GM21529 (cell line): ENCODE results near the gene SLC22A12.
"Not testable (repeated sequence)": the region's sequence is repeated elsewhere in the genome, so short reads cannot be mapped to it uniquely, and the experiment has no call there.

Source experiments
- ATAC-seq: cut with Tn5 transposase; IDR thresholded peaks from one replicate; pipeline ENCODE4 v1.9.1; 2021; ENCODE audit not compliant: unreplicated experiment

SLC22A12 gene

DNA sequence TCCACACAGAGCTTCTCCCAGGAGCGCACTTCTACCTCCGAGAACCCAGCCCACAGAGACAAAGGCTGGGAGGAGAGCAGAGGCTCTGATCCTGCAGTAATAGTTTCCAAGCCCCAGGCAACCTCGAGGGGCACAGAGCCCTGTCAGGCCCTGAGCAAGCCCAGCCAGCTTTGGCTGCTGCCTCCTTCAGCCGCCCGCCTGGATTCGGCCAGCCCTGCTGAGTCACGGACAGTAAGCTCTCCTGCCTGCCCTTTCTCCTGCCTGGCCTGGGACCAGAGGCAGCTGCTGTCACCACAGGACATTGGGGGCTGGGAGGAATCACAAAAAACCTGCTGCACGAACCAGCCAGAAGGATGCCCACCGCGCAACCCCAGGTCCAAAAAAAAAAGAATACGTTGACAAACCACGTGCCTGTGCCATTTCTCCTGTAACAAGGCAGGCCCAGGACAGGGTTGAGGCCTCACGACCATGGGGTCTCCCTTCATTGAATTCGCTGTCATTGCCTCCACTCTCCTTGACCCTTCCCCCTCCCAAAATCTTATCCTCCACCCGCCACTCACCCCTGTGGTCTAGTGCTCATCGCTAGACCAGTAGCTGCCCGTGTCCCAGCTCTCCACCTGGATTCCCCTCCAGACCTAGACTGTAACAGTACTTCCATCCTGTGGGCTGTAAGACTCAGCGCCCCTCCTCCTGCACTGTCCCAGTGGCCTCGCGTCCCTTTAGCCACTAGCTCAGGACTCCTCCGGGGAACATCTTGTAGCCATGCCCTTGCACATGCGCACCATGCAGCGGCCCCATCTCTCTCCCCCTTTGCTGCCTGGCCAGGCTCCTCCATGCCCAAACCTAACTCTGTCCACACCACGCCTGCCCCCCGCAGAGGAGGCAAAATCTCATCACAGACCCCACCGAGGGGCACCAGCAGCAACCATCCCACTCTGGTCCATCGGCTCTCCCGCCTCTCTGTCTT lies 7.4 kb upstream of the SLC22A12 start:
- ATAC-seq: no peak

DNA sequence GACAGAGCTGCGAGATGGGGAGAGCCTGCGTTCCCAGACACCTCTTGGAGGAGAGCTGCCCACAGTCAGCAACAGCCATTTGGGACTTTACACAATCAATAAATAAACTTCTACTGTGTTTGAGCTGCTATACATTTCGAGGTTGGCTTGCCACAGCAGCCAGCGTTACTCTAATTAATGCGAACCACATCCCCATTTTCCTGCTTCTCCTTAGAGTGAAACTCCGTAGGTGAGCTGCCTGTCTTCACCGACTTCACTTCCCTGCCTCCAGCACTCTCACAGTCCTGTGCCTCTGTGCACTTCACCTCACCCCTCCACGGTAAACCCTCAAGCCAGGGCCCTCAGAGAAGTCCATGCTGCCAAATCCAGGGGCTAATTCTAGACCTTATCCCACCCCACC lies 5.9 kb upstream of the SLC22A12 start:
- no peak for ATAC-seq

DNA sequence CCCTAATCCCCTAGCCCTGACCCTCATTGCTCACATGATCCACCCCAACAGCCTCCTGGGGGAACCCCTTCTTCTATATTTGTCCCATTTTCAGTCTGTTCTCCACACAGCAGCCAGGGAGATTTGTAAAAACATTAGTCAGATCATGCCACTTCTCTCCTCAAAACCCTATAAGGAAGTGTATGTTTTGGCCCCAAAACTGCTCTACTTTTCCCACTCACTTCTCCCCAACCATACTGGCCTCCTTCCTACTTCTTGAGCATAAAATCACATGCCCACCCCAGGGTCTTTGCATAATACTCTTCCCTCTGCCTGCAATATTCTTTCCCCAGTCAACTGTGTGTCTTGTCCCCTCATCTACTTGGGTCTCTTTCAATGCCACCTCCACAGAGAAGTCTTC lies 4.7 kb upstream of the SLC22A12 start:
- ATAC-seq: no peak

DNA sequence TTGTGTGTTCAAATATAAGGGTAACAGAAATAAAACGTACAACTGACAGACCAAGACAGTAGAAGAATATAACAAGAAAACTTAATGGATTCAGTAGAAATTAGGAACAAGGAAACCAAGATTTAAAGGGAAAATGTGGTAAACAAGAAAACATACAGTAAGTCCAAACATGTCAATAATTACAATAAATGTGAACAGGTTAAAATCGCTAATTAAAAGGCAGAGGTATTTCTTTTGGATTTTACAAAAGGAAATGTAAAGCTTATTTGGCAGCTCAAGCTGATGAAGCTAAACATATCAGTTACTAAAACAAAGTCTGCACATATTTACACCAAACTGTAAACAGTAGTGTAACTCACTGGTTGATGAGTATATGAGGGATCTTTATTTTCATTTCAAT lies 2.3 kb upstream of the SLC22A12 start:
- no peak for ATAC-seq

DNA sequence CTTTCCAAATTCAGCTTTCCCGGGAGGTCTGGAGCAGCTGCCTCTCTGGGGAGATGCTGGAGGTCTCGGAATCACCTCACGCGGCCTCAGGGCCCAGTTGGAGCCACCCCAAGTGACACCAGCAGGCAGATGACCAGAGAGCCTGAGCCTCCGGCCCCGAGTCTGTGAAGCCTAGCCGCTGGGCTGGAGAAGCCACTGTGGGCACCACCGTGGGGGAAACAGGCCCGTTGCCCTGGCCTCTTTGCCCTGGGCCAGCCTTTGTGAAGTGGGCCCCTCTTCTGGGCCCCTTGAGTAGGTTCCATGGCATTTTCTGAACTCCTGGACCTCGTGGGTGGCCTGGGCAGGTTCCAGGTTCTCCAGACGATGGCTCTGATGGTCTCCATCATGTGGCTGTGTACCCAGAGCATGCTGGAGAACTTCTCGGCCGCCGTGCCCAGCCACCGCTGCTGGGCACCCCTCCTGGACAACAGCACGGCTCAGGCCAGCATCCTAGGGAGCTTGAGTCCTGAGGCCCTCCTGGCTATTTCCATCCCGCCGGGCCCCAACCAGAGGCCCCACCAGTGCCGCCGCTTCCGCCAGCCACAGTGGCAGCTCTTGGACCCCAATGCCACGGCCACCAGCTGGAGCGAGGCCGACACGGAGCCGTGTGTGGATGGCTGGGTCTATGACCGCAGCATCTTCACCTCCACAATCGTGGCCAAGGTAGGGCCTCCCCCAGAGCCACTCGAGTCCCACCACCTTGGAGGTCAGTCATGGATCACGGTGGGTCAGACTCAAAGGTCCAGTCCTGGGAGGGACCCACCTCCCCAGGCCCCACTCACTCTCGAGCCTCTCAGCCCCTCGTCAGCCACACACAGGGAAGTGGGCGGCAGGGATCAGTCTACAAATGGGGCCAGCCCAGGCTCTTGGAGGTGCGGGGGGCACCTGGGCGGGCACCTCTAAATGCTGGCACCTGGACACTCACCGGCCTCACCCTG lies 525 bp downstream of the SLC22A12 start:
- no peak for ATAC-seq

DNA sequence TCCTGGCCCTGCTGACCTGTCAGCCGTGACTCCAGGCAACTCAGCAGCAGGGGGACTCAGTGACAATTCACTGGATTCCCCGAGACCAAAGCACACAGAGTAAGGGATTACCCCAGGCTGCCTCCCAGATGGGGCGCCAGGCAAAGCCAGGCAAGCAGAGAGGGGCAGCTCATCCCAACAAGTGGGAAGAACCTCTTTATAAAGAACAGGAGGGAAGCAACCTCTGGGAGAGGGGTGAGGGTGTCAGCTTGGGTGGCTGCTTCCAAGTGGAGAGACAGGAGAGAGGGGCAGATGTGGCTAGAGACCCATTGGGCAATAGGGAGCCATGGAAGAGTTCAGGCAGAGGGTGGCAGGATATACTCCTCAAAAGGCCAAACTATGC lies 1.2 kb downstream of the SLC22A12 start:
- no peak for ATAC-seq

DNA sequence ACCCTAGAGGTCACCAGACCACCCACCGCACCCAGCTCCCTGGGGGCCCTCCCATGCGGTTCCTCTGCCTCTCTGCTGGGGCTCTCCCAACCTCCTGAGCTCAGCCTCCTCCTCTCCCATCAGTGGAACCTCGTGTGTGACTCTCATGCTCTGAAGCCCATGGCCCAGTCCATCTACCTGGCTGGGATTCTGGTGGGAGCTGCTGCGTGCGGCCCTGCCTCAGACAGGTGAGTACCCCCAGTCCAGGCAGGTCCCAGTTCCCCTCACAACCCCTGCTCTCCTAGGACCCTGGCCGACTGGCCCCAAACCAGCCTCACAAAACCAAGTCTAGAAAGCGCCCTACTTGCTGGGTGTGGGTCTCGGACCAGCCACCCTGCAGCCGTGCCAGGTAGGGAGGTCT lies 1.6 kb downstream of the SLC22A12 start:
- no peak for ATAC-seq

DNA sequence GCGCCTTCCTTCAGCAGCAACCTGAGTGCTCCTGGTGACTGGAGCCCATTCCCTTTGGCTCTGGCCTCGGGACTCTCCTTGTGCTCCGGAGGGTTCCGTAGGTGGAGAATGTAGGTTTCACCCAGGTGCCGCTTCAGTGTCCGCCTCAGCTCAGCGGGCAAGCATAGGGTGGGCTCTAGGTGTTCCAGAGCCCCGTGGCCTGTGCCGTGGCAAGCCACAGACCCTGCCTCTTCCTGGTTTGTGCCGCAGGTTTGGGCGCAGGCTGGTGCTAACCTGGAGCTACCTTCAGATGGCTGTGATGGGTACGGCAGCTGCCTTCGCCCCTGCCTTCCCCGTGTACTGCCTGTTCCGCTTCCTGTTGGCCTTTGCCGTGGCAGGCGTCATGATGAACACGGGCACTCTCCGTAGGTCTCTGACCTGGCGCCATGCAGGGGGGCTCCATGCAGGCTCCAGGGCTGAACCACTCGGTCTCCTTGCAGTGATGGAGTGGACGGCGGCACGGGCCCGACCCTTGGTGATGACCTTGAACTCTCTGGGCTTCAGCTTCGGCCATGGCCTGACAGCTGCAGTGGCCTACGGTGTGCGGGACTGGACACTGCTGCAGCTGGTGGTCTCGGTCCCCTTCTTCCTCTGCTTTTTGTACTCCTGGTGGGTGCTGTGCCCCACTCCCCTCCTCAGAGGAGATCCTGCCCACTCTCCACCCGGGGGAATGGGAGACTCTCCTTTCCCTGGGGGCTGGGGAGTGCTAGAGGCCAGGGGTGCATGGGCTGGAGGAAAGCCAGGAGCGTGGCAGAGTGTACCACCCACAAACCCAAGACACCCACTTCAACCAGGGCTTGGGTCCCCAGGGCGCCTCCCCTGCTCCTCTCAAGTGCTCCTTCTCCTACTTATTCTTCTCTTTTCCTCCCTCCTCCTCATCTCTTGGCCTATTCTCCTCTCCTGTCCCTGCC lies 2.4 kb downstream of the SLC22A12 start:
- ATAC-seq: no peak

DNA sequence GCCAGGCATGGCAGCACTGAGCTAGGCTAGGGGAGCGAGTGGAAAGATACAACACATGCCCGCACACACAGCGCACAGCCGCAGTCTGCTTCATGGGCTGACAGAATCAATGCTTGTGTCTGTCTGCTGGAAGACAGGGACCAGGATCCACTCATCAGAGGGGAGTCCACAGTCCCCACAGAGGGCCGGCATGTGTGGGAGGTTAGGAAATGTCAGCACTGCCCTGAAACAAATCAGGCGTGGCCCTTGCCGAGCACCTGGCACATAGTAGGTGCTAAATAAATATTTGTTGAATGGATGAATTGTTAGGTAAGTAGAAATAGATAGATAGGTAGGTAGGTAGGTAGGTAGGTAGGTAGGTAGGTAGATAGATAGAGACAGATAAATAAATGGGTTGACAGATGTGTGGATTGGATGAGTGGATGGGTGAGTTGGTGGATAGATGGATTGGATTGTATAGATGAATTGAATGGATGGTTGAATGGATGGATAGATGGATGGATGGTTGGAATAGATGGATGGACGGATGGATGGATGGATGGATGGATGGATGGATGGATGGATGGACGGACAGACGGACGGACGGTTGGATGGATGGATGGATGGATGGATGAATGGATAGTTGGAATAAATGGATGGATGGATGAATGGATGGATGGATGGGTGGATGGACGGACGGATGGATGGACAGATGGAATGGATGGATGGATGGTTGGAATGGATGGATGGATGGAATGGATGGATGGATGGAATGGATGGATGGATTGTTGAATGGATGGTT lies 3.3 kb downstream of the SLC22A12 start:
- no peak for ATAC-seq

DNA sequence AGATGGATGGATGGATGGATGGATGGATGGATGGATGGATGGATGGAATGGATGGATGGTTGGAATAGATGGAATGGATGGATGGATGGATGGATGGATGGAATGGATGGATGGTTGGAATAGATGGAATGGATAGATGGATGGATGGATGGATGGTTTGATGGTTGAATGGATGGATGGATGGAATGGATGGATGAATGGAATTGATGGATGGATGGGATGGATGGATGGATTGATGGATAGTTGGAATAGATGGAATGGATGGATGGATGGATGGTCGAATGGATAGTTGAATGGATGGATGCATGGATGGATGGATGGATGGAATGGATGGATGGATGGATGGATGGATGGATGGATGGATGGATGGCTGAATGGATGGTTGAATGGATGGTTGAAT lies 4.9 kb downstream of the SLC22A12 start:
- ATAC-seq: not testable (repeated sequence)

DNA sequence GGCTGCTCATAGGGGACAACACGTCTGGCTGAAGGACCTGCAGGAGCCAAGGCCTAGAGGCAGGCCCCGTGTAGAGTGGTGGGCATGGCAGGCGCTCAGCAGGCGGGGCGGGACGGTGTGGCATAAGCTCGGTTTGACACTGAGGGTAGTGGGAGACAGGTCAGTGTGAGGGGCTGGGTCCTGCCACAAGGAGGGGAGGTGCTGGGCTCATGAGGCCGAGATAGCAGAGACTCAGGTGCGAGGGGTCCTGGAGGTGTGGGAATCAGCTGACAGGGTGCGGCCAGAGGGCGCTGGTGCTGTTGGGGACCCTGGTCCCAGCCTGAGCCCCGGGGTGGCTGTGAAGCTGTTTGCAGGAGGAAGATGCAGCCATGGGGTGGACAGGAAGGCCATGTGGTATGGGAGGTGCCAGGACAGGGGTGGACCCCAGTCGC lies 6.7 kb downstream of the SLC22A12 start:
- ATAC-seq: no peak

DNA sequence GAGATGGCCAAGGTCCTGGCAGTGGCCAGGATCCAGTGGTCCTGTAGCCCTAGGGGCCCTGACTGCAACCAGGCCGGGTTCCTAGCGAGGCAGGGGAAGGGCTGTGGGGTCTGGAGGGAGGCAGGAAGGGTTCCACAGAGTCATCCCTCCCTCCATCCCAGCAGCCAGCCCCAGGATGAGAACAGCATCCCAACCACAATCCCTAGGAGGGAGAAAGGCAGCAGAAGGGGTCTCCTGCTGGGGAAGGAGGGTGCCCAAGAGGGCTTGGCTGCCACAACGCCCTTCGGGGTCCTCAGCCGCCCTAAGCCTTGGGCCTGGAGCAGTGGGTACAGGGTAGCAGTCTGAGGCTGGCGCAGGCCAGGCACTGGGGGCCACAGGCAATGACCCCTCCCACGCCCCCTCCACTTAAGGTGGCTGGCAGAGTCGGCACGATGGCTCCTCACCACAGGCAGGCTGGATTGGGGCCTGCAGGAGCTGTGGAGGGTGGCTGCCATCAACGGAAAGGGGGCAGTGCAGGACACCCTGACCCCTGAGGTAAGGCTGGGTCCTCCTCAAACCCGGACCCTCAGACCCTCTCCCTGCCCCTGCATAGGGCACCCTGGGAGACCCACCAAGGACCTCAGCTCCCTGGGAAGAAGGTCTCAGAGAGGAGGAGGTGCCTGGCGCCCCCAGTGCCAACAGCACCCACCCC lies 7.2 kb downstream of the SLC22A12 start:
- ATAC-seq: no peak

DNA sequence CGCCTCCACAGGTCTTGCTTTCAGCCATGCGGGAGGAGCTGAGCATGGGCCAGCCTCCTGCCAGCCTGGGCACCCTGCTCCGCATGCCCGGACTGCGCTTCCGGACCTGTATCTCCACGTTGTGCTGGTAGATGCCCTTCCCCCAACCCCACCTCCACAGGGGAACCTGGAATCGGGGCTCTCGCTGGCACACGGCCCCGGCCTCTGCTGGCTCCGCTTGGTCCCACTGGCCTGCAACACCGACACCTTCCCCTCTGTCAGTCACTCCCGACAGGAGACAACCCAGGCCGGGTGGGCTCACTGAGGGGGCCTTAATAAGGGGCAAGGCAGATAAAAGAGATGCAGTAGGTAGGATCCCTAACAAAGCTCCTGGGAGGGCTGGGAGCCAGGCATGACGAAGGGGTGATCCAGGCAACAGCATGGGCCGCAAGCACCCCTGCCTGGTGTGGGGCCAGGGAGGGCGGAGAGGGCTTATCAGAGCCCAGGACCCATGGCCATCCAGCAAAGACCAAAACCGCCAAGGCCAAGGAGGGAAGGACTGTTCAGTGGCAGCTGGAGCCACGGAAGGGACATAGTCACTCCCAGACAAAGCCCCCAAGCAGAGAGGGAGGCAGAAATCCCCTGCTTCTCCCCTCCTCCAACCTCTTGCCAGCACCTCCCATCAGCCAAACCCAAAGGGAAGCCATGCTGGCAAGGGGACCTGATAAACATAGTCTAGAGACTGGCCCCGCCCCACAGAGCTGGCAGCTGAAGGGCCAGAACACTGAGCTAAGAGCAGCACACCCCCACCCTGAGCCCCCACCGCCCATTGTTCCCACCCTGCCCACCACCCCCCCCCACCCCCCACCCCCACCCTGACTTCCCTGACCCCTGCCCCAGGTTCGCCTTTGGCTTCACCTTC lies 8.0 kb downstream of the SLC22A12 start:
- no peak for ATAC-seq

DNA sequence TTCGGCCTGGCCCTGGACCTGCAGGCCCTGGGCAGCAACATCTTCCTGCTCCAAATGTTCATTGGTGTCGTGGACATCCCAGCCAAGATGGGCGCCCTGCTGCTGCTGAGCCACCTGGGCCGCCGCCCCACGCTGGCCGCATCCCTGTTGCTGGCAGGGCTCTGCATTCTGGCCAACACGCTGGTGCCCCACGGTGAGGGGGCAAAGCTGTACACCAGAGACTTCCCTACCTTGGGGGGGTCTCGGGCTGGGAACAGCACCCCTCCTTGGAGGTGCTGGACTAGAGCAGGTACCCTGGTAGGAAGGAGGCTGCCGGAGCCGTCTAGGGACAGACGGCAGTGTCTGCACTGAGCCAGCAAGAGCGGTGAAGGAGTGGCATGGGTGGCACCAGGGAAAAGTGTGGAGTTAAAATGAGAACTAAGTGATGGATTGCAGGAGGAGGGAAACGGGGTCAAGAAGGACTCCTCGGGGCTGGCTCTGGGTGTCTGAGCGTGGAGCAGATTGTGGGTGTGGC lies 8.7 kb downstream of the SLC22A12 start:
- no peak for ATAC-seq

DNA sequence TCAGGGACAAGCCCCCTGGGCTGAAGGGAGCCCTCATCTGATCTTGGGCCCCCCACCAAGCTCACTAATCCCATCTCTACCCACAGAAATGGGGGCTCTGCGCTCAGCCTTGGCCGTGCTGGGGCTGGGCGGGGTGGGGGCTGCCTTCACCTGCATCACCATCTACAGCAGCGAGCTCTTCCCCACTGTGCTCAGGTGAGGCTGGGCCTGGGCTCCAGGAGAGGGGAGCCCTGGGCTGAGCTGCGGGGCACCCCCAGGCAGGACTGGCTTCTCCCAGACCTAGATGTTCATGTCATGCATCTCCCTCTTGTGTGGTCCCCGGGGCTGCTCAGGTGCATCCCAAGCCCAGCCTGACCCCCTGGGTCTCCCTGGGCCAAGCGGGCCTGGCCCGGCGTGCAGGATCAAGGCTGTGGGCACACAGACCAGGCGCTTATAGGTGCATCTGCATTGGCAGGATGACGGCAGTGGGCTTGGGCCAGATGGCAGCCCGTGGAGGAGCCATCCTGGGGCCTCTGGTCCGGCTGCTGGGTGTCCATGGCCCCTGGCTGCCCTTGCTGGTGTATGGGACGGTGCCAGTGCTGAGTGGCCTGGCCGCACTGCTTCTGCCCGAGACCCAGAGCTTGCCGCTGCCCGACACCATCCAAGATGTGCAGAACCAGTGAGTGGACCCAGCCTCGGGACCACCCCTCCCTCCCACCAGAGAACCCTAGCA lies 9.4 kb downstream of the SLC22A12 start:
- no peak for ATAC-seq

DNA sequence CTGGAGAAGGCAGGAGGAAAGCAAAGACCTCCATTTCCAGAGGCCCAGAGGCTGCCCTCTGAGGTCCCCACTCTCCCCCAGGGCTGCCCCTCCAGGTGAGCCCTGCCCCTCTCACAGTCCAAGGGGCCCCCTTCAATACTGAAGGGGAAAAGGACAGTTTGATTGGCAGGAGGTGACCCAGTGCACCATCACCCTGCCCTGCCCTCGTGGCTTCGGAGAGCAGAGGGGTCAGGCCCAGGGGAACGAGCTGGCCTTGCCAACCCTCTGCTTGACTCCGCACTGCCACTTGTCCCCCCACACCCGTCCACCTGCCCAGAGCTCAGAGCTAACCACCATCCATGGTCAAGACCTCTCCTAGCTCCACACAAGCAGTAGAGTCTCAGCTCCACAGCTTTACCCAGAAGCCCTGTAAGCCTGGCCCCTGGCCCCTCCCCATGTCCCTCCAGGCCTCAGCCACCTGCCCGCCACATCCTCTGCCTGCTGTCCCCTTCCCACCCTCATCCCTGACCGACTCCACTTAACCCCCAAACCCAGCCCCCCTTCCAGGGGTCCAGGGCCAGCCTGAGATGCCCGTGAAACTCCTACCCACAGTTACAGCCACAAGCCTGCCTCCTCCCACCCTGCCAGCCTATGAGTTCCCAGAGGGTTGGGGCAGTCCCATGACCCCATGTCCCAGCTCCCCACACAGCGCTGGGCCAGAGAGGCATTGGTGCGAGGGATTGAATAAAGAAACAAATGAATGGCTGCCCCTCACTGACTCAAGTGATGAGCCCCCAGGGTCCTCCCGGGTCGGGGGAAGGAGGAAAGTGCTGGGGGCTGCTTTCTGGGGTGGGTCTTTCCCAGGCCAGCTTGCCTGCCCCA lies 10.8 kb downstream of the SLC22A12 start:
- ATAC-seq: no peak
